Loucy (cell line): ENCODE data around the gene C2orf66.

Source experiments
- H2AFZ ChIP-seq: fragments of 200-600 bp; sonication (generic); 2 replicates; pipeline ENCODE4 v1.6.0; 2016; ENCODE audit warnings: antibody characterized with exemption, mild to moderate bottlenecking, low read length, moderate library complexity
- H3F3A ChIP-seq: fragments of 200-600 bp; 2 replicates; pipeline ENCODE4 v1.6.0; 2016; ENCODE audit warnings: antibody characterized with exemption, low read depth, mild to moderate bottlenecking
- H3K27me3 ChIP-seq: fragments of 200-600 bp; sonication (generic); 2 replicates; pipeline ENCODE4 v1.6.1; 2014; ENCODE audit warnings: low read length, mild to moderate bottlenecking; ENCODE audit not compliant: insufficient read depth, poor library complexity, severe bottlenecking
- H3K36me3 ChIP-seq: fragments of 200-600 bp; sonication (generic); 2 replicates; pipeline ENCODE4 v1.6.1; 2016; ENCODE audit warnings: low read length; ENCODE audit not compliant: insufficient read depth
- H3K4me1 ChIP-seq: fragments of 200-600 bp; sonication (generic); 2 replicates; pipeline ENCODE4 v1.5.1; 2014; ENCODE audit warnings: low read length, mild to moderate bottlenecking; ENCODE audit not compliant: insufficient read depth, poor library complexity, severe bottlenecking
- H3K4me2 ChIP-seq: fragments of 200-600 bp; sonication (generic); 2 replicates; pipeline ENCODE4 v1.6.0; 2014; ENCODE audit warnings: antibody characterized with exemption, low read length, low read depth, mild to moderate bottlenecking; ENCODE audit not compliant: poor library complexity, severe bottlenecking
- H3K4me3 ChIP-seq: fragments of 200-600 bp; sonication (generic); 2 replicates; pipeline ENCODE4 v1.5.1; 2014; ENCODE audit warnings: low read length, mild to moderate bottlenecking, mixed read lengths; ENCODE audit not compliant: poor library complexity, severe bottlenecking
- H3K79me2 ChIP-seq: fragments of 200-600 bp; sonication (generic); 2 replicates; pipeline ENCODE4 v1.6.1; 2014; ENCODE audit warnings: low read length; ENCODE audit not compliant: insufficient read depth
- H3K9ac ChIP-seq: fragments of 200-600 bp; sonication (generic); 2 replicates; pipeline ENCODE4 v1.6.0; 2014; ENCODE audit warnings: mild to moderate bottlenecking, low read depth, low read length, moderate library complexity; ENCODE audit not compliant: poor library complexity, severe bottlenecking
- H3K9me2 ChIP-seq: fragments of 200-600 bp; sonication (generic); replicated peaks from 2 replicates; pipeline ENCODE4 v1.6.1; 2016; ENCODE audit warnings: low read depth, low read length, mixed read lengths
- H3K9me3 ChIP-seq: fragments of 200-600 bp; sonication (generic); 2 replicates; pipeline ENCODE4 v1.6.1; 2014; ENCODE audit warnings: mild to moderate bottlenecking, antibody characterized with exemption, low read length, low read depth; ENCODE audit not compliant: insufficient read depth
- H4K20me1 ChIP-seq: fragments of 200-600 bp; sonication (generic); 2 replicates; pipeline ENCODE4 v1.6.0; 2014; ENCODE audit warnings: antibody characterized with exemption, low read length, mild to moderate bottlenecking; ENCODE audit not compliant: insufficient read depth, poor library complexity, severe bottlenecking
- EZH2phosphoT487 ChIP-seq: fragments of 200-600 bp; IDR thresholded peaks from 2 replicates; pipeline ENCODE4 v1.6.1; 2018; ENCODE audit warnings: antibody characterized with exemption, mild to moderate bottlenecking, moderate library complexity, borderline replicate concordance
- TF ChIP-seq, protein P1 (sequence below): fragments of 200-600 bp; sonication (generic); conservative IDR thresholded peaks from 2 replicates; pipeline ENCODE4 v1.5.1; 2014; ENCODE audit warnings: mild to moderate bottlenecking, antibody characterized with exemption, low read length

Gene C2orf66

DNA sequence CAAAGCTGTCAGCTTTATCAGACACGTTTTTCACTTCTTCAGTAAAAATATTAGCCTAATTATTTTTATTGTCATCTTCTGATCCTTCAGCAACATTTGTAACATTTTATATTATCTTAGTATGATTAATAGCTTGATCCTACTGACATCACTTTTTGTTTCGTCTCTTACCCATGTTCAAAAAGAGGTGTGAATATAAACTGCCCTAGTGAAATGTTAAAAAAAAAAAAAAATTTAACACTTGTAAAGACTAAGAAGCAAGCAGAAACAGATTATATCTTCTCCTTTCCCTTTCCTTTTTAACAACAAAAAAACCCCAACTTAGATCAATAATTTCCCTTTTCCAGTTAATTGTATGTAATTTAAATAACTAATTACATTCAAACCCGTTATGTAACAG, 36.2 kb upstream of the C2orf66 start:
- no peaks in the 10 kb centered on the region for H3K9me2 ChIP-seq
- no peak overlapping the region for H2AFZ ChIP-seq
- H3K9ac ChIP-seq: no peak overlapping the region
- no peaks in the 10 kb centered on the region for H3K79me2 ChIP-seq
- H3K36me3 ChIP-seq: peaks cover 26% of the 10 kb centered on the region
- no peak overlapping the region for H3K4me3 ChIP-seq
- H4K20me1 ChIP-seq: no peaks in the 10 kb centered on the region
- H3K4me1 ChIP-seq: peaks cover 12% of the 10 kb centered on the region
- no peak for TF ChIP-seq EZH2phosphoT487
- TF ChIP-seq, protein P1, sequence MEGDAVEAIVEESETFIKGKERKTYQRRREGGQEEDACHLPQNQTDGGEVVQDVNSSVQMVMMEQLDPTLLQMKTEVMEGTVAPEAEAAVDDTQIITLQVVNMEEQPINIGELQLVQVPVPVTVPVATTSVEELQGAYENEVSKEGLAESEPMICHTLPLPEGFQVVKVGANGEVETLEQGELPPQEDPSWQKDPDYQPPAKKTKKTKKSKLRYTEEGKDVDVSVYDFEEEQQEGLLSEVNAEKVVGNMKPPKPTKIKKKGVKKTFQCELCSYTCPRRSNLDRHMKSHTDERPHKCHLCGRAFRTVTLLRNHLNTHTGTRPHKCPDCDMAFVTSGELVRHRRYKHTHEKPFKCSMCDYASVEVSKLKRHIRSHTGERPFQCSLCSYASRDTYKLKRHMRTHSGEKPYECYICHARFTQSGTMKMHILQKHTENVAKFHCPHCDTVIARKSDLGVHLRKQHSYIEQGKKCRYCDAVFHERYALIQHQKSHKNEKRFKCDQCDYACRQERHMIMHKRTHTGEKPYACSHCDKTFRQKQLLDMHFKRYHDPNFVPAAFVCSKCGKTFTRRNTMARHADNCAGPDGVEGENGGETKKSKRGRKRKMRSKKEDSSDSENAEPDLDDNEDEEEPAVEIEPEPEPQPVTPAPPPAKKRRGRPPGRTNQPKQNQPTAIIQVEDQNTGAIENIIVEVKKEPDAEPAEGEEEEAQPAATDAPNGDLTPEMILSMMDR: no peak
- H3K9me3 ChIP-seq: no peaks in the 10 kb centered on the region
- no peaks in the 10 kb centered on the region for H3K27me3 ChIP-seq
- no peak overlapping the region for H3K4me2 ChIP-seq
- H3F3A ChIP-seq: 0 out of 2 replicates have a peak, but pooled peaks cover 3% of the 10 kb centered on the region

DNA sequence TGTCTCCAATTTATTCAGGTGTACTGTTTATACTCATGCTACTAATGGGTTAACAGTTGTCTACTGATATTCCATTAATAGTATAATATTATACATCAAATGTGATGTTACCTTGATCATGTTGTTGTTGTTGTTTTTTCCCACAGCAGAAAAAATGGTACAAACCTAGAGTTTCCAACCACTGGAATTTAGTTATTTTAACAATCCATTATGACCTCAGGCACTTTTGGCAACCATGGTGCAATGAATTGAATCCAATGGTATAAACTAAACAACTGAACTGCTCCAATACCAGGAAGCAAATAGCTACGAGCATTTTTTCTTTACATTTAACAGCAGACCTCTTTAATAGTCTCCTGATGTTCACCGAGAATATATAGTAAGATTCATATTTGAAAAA, 31.0 kb upstream of the C2orf66 start:
- Histone ChIP-seq H4K20me1 (no peaks in the 10 kb centered on the region), H3K4me2 (no peak overlapping the region), H3K79me2 (no peaks in the 10 kb centered on the region), H3K36me3 (peaks cover 40% of the 10 kb centered on the region; the same call in 1 of the 2 replicates), H3K27me3 (no peaks in the 10 kb centered on the region), H3K4me3 (no peak overlapping the region), H3K4me1 (no peaks in the 10 kb centered on the region), H3F3A (0 out of 2 replicates have a peak, but pooled peaks cover 3% of the 10 kb centered on the region), H3K9me3 (no peaks in the 10 kb centered on the region), H3K9me2 (no peaks in the 10 kb centered on the region), H2AFZ (no peak overlapping the region), H3K9ac (no peak overlapping the region)
- TF ChIP-seq, protein P1: no peak
- TF ChIP-seq EZH2phosphoT487: no peak

DNA sequence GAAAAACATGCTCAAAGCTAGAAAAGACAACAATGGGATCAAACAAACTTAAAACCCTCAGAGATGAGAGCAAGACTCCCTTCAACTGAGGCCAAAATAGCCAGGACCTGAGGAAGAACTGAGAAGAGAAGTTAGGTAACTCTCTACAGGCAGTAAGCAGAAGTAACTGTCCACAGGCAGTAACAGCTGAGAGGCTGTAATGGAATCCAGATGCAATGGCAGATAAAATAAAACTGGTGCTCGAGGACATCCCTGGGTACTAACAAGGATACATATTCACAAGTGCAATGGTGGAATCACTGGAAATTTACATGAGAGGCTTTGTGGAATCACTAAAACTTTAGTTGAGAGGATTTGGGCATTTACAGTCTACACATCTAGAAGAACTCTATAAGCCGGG, 30.4 kb upstream of the C2orf66 start:
- H3K9me2 ChIP-seq: no peaks in the 10 kb centered on the region
- no peaks in the 10 kb centered on the region for H3K4me1 ChIP-seq
- no peak overlapping the region for H3K4me3 ChIP-seq
- H3K9ac ChIP-seq: no peak overlapping the region
- no peak for TF ChIP-seq EZH2phosphoT487
- TF ChIP-seq, protein P1: no peak
- no peaks in the 10 kb centered on the region for H3K79me2 ChIP-seq
- 0 out of 2 replicates have a peak, but pooled peaks cover 3% of the 10 kb centered on the region for H3F3A ChIP-seq
- H3K27me3 ChIP-seq: no peaks in the 10 kb centered on the region
- H4K20me1 ChIP-seq: no peaks in the 10 kb centered on the region
- no peak overlapping the region for H2AFZ ChIP-seq
- H3K9me3 ChIP-seq: no peaks in the 10 kb centered on the region
- H3K4me2 ChIP-seq: no peak overlapping the region
- peaks cover 40% of the 10 kb centered on the region; the same call in 1 of the 2 replicates for H3K36me3 ChIP-seq
